Measurements from ENCODE around the gene NATD1. TPM values are rescaled to one million over a fixed set of nuclear protein-coding genes. Genes with fewer than 3 reads are reported as not detected.

NATD1 gene
- total and polyA plus RNA-seq, 10 of the 15 experiments (the other 5 are each of a cell fraction or from before 2014, with no cell fraction given), result 0.02 to 0.33 (median 0.15) TPM

GRCh38 chr17:21300601-21301571 is 47.7 kb upstream of the NATD1 start:
- RAD21 ChIA-PET (ENCODE audit: unreplicated experiment), result no interaction called here
- Histone ChIP-seq H3K4me3 (no peak overlapping the region), H3K36me3 (ENCODE audit: control insufficient read depth in 2 of 2, insufficient read depth in 2 of 2, low read length in 1 of 2) (peaks cover 3 to 22% of the 10 kb centered on the region in 2 experiments; a peak in 3 of 4 replicates), H3K79me2 (ENCODE audit: control insufficient read depth, insufficient read depth, low read length) (no peaks in the 10 kb centered on the region), H3K27ac (ENCODE audit: control insufficient read depth, insufficient read depth) (no peak overlapping the region), H3K27me3 (replicated peaks in 1 of 2; ENCODE audit: control insufficient read depth in 2 of 2, insufficient read depth in 2 of 2, low read length in 1 of 2) (no peaks in the 10 kb centered on the region), H2AFZ (ENCODE audit: control insufficient read depth, low read depth, low read length) (no peak overlapping the region), H3K4me1 (ENCODE audit: control insufficient read depth, insufficient read depth, low read length) (no peaks in the 10 kb centered on the region), H3K4me2 (ENCODE audit: control insufficient read depth, insufficient read depth) (no peak overlapping the region), H4K20me1 (ENCODE audit: control insufficient read depth, insufficient read depth) (no peaks in the 10 kb centered on the region; the same call in 1 of the 2 replicates), H3K9ac (ENCODE audit: control insufficient read depth, insufficient read depth, low read length) (no peak overlapping the region), H3K9me3 (replicated peaks; ENCODE audit: control insufficient read depth, insufficient read depth, low read length) (no peaks in the 10 kb centered on the region; the same call in 2 of the 3 replicates)
- 51% methylated on average over 31 of the region's 31 CpGs for WGBS (ENCODE audit: insufficient coverage, insufficient replicate concordance, low lambda C conversion rate, missing lambda C conversion rate)
- ATAC-seq, result no peak
- SMC1A ChIA-PET (ENCODE audit: uncharacterized antibody, unreplicated experiment), result no interaction called here
- CTCF ChIA-PET, result no interaction called here
- DNase-seq (ENCODE audit: low read depth, low spot score), result no peak
- no TSS peak for BruUV-seq (replicated peaks)
- FAIRE-seq, result no peak
- TF ChIP-seq CREM (IDR thresholded peaks at IDR 0.05; ENCODE audit: low read depth) (no peak), IKZF1 (conservative IDR thresholded peaks at IDR 0.05) (no peak), TCF12 (IDR thresholded peaks at IDR 0.05; ENCODE audit: low read depth, low read length) (no peak), SPI1 (IDR thresholded peaks at IDR 0.05; ENCODE audit: borderline replicate concordance, insufficient read depth, low read depth, low read length) (no peak), CREB1 (IDR thresholded peaks at IDR 0.05; ENCODE audit: low read depth) (no peak), ZNF687 (IDR thresholded peaks at IDR 0.05) (no peak), BCLAF1 (IDR thresholded peaks at IDR 0.05) (no peak), GATAD2B (conservative IDR thresholded peaks at IDR 0.05; ENCODE audit: low read depth) (no peak), NR2C2 (IDR thresholded peaks at IDR 0.05; ENCODE audit: borderline replicate concordance, control insufficient read depth, insufficient read length, low read depth) (no peak), JUND (IDR thresholded peaks at IDR 0.05; ENCODE audit: low read depth, low read length) (no peak), SP1 (IDR thresholded peaks at IDR 0.05; ENCODE audit: low read depth, low read length) (no peak), NBN (IDR thresholded peaks at IDR 0.05) (no peak), SREBF1 (IDR thresholded peaks at IDR 0.05; ENCODE audit: low read length) (no peak), KDM1A (IDR thresholded peaks at IDR 0.05; ENCODE audit: borderline replicate concordance) (no peak)
- POLR2A ChIA-PET, result no interaction called here
- intact Hi-C loops (cut with micrococcal nuclease; ENCODE audit: unreplicated experiment), result no loop called here
- in situ Hi-C loops (cut with MboI), result loop anchor here (25.0 kb wide), 2 partner anchors 486 to 1186 kb away; no protein-coding TSS in a partner anchor
